ENCODE results near the gene FLT3.
A peak's percentile ranks its signal among the peaks of the same experiment; 100 is the strongest.

Gene FLT3

DNA sequence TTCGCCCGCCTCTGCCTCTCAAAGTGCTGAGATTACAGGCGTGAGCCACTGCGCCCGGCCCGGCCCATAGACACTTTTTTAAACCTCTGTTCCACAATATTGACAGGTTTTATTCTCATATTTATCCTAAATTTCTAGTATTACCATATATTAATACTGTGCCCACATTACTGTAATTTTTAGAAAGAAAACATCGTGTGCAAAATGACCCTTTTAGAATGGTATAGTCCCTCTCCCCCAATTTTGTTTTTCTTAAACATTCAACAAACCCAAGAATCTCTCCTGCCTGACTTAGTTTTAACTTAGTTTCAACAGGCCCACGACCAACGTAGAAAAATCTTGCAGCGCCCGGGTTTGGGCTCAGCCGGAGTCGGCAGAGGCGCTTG lies 140.4 kb downstream of the FLT3 start:
- Histone ChIP-seq H3K36me3 (ENCODE audit: control insufficient read depth in 2 of 2, insufficient read depth in 1 of 2, low read length in 2 of 2) (peaks cover 0 to 46% of the 10 kb centered on the region in 2 experiments; a peak in 2 of 3 replicates), H3K9me3 (ENCODE audit: control insufficient read depth, insufficient read depth, low read depth, low read length) (no peaks in the 10 kb centered on the region), H3K4me3 (ENCODE audit: low read depth, low read length) (no peak overlapping the region), H3K27ac (ENCODE audit: extremely low read depth, low read depth, low read length) (no peak overlapping the region), H3K4me1 (ENCODE audit: control insufficient read depth, insufficient read depth, low read length) (no peaks in the 10 kb centered on the region; the same call in 1 of the 2 replicates)
- ChIA-PET POLR2A (no interaction called here), CTCF (interaction anchor here (0.7 to 13.6 kb wide), 3 partner anchors 19 to 132 kb away, joined by 3 to 206 read pairs (median 3); no protein-coding TSS in a partner anchor)
- TF ChIP-seq, protein P1, sequence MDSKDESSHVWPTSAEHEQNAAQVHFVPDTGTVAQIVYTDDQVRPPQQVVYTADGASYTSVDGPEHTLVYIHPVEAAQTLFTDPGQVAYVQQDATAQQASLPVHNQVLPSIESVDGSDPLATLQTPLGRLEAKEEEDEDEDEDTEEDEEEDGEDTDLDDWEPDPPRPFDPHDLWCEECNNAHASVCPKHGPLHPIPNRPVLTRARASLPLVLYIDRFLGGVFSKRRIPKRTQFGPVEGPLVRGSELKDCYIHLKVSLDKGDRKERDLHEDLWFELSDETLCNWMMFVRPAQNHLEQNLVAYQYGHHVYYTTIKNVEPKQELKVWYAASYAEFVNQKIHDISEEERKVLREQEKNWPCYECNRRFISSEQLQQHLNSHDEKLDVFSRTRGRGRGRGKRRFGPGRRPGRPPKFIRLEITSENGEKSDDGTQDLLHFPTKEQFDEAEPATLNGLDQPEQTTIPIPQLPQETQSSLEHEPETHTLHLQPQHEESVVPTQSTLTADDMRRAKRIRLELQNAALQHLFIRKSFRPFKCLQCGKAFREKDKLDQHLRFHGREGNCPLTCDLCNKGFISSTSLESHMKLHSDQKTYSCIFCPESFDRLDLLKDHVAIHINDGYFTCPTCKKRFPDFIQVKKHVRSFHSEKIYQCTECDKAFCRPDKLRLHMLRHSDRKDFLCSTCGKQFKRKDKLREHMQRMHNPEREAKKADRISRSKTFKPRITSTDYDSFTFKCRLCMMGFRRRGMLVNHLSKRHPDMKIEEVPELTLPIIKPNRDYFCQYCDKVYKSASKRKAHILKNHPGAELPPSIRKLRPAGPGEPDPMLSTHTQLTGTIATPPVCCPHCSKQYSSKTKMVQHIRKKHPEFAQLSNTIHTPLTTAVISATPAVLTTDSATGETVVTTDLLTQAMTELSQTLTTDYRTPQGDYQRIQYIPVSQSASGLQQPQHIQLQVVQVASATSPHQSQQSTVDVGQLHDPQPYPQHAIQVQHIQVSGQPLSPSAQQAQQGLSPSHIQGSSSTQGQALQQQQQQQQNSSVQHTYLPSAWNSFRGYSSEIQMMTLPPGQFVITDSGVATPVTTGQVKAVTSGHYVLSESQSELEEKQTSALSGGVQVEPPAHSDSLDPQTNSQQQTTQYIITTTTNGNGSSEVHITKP (tag by site-specific recombination; IDR thresholded peaks at IDR 0.05) = peak; percentile 51; the same call in 1 of the 2 replicates
- TF ChIP-seq ZFP37 (tag by site-specific recombination; IDR thresholded peaks at IDR 0.05) = no peak
- TF ChIP-seq, protein P2, sequence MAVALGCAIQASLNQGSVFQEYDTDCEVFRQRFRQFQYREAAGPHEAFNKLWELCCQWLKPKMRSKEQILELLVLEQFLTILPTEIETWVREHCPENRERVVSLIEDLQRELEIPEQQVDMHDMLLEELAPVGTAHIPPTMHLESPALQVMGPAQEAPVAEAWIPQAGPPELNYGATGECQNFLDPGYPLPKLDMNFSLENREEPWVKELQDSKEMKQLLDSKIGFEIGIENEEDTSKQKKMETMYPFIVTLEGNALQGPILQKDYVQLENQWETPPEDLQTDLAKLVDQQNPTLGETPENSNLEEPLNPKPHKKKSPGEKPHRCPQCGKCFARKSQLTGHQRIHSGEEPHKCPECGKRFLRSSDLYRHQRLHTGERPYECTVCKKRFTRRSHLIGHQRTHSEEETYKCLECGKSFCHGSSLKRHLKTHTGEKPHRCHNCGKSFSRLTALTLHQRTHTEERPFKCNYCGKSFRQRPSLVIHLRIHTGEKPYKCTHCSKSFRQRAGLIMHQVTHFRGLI (tag by site-specific recombination; IDR thresholded peaks at IDR 0.05) = 0 out of 2 replicates have a peak, but pooled peaks have one; percentile 14
- TF ChIP-seq, protein P3, sequence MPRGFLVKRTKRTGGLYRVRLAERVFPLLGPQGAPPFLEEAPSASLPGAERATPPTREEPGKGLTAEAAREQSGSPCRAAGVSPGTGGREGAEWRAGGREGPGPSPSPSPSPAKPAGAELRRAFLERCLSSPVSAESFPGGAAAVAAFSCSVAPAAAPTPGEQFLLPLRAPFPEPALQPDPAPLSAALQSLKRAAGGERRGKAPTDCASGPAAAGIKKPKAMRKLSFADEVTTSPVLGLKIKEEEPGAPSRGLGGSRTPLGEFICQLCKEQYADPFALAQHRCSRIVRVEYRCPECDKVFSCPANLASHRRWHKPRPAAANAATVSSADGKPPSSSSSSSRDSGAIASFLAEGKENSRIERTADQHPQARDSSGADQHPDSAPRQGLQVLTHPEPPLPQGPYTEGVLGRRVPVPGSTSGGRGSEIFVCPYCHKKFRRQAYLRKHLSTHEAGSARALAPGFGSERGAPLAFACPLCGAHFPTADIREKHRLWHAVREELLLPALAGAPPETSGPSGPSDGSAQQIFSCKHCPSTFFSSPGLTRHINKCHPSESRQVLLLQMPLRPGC (tag by site-specific recombination; IDR thresholded peaks at IDR 0.05) = no peak

DNA sequence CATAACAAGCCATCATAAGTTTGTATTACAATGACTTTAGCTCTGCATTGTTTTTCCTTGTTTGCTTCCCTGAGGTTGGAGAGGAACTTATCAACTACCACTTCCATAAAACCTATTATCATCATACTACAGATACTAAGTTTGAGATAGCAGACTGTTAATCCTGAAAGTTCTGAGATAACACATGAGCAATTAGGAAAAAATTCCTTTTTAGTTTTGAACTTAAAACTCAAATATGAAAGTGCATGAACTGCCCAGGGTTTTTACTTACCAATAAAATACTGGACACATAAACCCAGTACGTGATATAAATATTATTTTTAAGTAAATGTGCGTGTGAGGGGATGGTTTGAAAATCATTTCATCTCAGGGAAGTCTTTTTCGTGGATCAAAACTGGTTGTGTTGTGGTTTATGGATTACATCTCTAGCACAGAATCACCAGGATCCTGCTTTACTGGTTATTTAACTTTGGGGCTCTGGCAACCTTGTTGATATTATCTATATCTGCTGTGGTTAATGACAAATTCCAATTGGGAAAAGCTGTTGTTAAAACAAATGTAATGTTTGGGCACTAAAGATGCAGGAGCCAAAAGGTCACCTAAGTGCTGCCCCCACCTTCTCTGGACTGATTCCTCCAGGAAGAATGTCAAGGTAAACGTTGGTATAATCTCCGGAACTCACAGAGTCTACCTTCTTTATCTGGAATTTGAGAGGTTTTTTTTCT lies 143.6 kb downstream of the FLT3 start:
- H3K4me1 ChIP-seq (ENCODE audit: control insufficient read depth, insufficient read depth, low read length) = no peaks in the 10 kb centered on the region; the same call in 1 of the 2 replicates
- ChIA-PET POLR2A (interaction anchor here (0.6 kb wide), 1 partner anchor 197 kb away, joined by 4 read pairs; no protein-coding TSS in a partner anchor), CTCF (interaction anchor here (1.2 to 13.6 kb wide), 3 partner anchors 88 to 595 kb away, joined by 6 to 206 read pairs (median 7); no protein-coding TSS in a partner anchor)
- H3K27ac ChIP-seq (ENCODE audit: extremely low read depth, low read depth, low read length) = no peak overlapping the region
- TF ChIP-seq ZNF121 (tag by site-specific recombination; IDR thresholded peaks at IDR 0.05) = no peak
- TF ChIP-seq ZNF777 (tag by site-specific recombination; IDR thresholded peaks at IDR 0.05; ENCODE audit: borderline replicate concordance) = no peak
- TF ChIP-seq, protein P4, sequence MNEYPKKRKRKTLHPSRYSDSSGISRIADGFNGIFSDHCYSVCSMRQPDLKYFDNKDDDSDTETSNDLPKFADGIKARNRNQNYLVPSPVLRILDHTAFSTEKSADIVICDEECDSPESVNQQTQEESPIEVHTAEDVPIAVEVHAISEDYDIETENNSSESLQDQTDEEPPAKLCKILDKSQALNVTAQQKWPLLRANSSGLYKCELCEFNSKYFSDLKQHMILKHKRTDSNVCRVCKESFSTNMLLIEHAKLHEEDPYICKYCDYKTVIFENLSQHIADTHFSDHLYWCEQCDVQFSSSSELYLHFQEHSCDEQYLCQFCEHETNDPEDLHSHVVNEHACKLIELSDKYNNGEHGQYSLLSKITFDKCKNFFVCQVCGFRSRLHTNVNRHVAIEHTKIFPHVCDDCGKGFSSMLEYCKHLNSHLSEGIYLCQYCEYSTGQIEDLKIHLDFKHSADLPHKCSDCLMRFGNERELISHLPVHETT (tag by site-specific recombination; IDR thresholded peaks at IDR 0.05) = no peak
- TF ChIP-seq ZNF623 (tag by site-specific recombination; IDR thresholded peaks at IDR 0.05) = no peak
- TF ChIP-seq ZNF514 (tag by site-specific recombination; IDR thresholded peaks at IDR 0.05) = no peak
- TF ChIP-seq ZNF530 (tag by site-specific recombination; IDR thresholded peaks at IDR 0.05; ENCODE audit: low read depth) = no peak
- TF ChIP-seq ZNF311 (tag by site-specific recombination; IDR thresholded peaks at IDR 0.05; ENCODE audit: borderline replicate concordance) = no peak
- H3K36me3 ChIP-seq (ENCODE audit: control insufficient read depth in 2 of 2, insufficient read depth in 1 of 2, low read length in 2 of 2) = peaks cover 0 to 15% of the 10 kb centered on the region in 2 experiments; a peak in 1 of 3 replicates
- no peaks in the 10 kb centered on the region for H3K9me3 ChIP-seq (ENCODE audit: control insufficient read depth, insufficient read depth, low read depth, low read length)
- H3K4me3 ChIP-seq (ENCODE audit: low read depth, low read length) = no peak overlapping the region
